Keratinocyte (primary cell): ENCODE data around the gene DNPH1.

Experiments used
- CTCF ChIP-seq, 3 experiments: IDR thresholded peaks in 1 of 3; conservative IDR thresholded peaks in 1 of 3; optimal IDR thresholded peaks in 1 of 3; 2 replicates in 2 of 3; 3 replicates in 1 of 3; pipeline versions ENCODE3 to v1.5.1; 2011; ENCODE audit warnings: low read length in 3 of 3, mild to moderate bottlenecking in 3 of 3, moderate library complexity in 2 of 3, control low read depth in 1 of 3, inconsistent platforms in 1 of 3; ENCODE audit not compliant: insufficient read depth in 2 of 3; ENCODE audit errors: extremely low read depth in 1 of 3
- EZH2 ChIP-seq: IDR thresholded peaks from one replicate; pipeline ENCODE4 v1.6.1; 2012; ENCODE audit warnings: inconsistent platforms, mild to moderate bottlenecking, low read length, moderate library complexity

- TF ChIP-seq EZH2: no peak
- no peak for TF ChIP-seq CTCF (optimal IDR thresholded peaks at IDR 0.05 in 1 of 3, IDR thresholded peaks at IDR 0.05 in 1 of 3, conservative IDR thresholded peaks at IDR 0.05 in 1 of 3; ENCODE audit: extremely low read depth in 1 of 3, insufficient read depth in 2 of 3, low read length in 3 of 3)
Measured at GRCh38 chr6:43229803-43230620, 731 bp upstream of the DNPH1 start.
